ENCODE results near the gene C11orf52.
A peak's percentile ranks its signal among the peaks of the same experiment; 100 is the strongest.
"Not testable (repeated sequence)": the region's sequence is repeated elsewhere in the genome, so short reads cannot be mapped to it uniquely, and the experiment has no call there.

The C11orf52 gene

GRCh38 chr11:111913031-111913861, 5.5 kb upstream of the C11orf52 start:
- DNase-seq, result no peak

- DNase-seq, result no peak
These were observed 4.7 kb upstream of the C11orf52 start for GRCh38 chr11:111913997-111914396.

GRCh38 chr11:111916768-111917167, 1.9 kb upstream of the C11orf52 start:
- no peak for DNase-seq

- no peak for DNase-seq
These were observed 1.4 kb upstream of the C11orf52 start for GRCh38 chr11:111917312-111917711.

GRCh38 chr11:111917788-111918187, 925 bp upstream of the C11orf52 start:
- no peak for DNase-seq

- DNase-seq, result no peak
These were observed 2.2 kb downstream of the C11orf52 start for GRCh38 chr11:111920908-111921307.

GRCh38 chr11:111921541-111922230, 3.0 kb downstream of the C11orf52 start:
- no peak for DNase-seq

GRCh38 chr11:111922803-111923202, 4.1 kb downstream of the C11orf52 start:
- DNase-seq, result no peak

- no peak for DNase-seq
These were observed 4.7 kb downstream of the C11orf52 start for GRCh38 chr11:111923351-111923788.

- DNase-seq, result no peak
These were observed 5.2 kb downstream of the C11orf52 start for GRCh38 chr11:111923951-111924350.

- DNase-seq, result no peak
These were observed 7.2 kb downstream of the C11orf52 start for GRCh38 chr11:111925953-111926352.

- DNase-seq, result peak; percentile 81
These were observed 8.0 kb downstream of the C11orf52 start for GRCh38 chr11:111926505-111927391.

GRCh38 chr11:111930472-111930871, 11.8 kb downstream of the C11orf52 start:
- no peak for DNase-seq

- no peak for DNase-seq
These were observed 13.9 kb downstream of the C11orf52 start for GRCh38 chr11:111932611-111932950.

GRCh38 chr11:111933176-111933575, 14.5 kb downstream of the C11orf52 start:
- not testable (repeated sequence) for DNase-seq

- no peak for DNase-seq
These were observed 15.2 kb downstream of the C11orf52 start for GRCh38 chr11:111933872-111934271.

- DNase-seq, result no peak
These were observed 15.6 kb downstream of the C11orf52 start for GRCh38 chr11:111934306-111934705.

GRCh38 chr11:111935317-111936039, 16.8 kb downstream of the C11orf52 start:
- DNase-seq, result no peak

GRCh38 chr11:111936040-111936540, 17.4 kb downstream of the C11orf52 start:
- no peak for DNase-seq

GRCh38 chr11:111937461-111937769, 18.7 kb downstream of the C11orf52 start:
- no peak for DNase-seq

GRCh38 chr11:111937844-111938243, 19.1 kb downstream of the C11orf52 start:
- no peak for DNase-seq

GRCh38 chr11:111938687-111939160, 20.0 kb downstream of the C11orf52 start:
- no peak for DNase-seq

Measured in NCI-H1048 (cell line).